GM12864 (cell line): Measurements from ENCODE around the gene RAB6A.

Source experiments
- DNase-seq: peaks from one replicate; pipeline ENCODE4 v3.0.0-alpha.2; 2011; ENCODE audit warnings: low read depth
- H3K4me3 ChIP-seq: 2 replicates; pipeline ENCODE4 v1.5.1; 2011; ENCODE audit warnings: mild to moderate bottlenecking, low read depth, low read length, control low read depth
- CTCF ChIP-seq: IDR thresholded peaks from 2 replicates; pipeline ENCODE4 v1.5.1; 2011; ENCODE audit warnings: low read depth, mild to moderate bottlenecking, moderate library complexity, low read length, control low read depth, inconsistent platforms; ENCODE audit errors: missing control alignments

Gene RAB6A

GRCh38 chr11:73632996-73633395, 127.9 kb downstream of the RAB6A start:
- TF ChIP-seq CTCF = no peak
- H3K4me3 ChIP-seq = no peak overlapping the region
- DNase-seq = no peak

- no peak overlapping the region for H3K4me3 ChIP-seq
- TF ChIP-seq CTCF = no peak
- no peak for DNase-seq
Observed at GRCh38 chr11:73629907-73630306, 131.0 kb downstream of the RAB6A start.

- peak; percentile 84 for TF ChIP-seq CTCF
- DNase-seq = peak; percentile 15
- H3K4me3 ChIP-seq = no peak overlapping the region
Observed at GRCh38 chr11:73625696-73626318, 135.1 kb downstream of the RAB6A start.
